ENCODE data around the gene ABHD17A. TPM values are rescaled to one million over a fixed set of nuclear protein-coding genes. Genes with fewer than 3 reads are reported as not detected.
A peak's percentile ranks its signal among the peaks of the same experiment; 100 is the strongest.

The ABHD17A gene
- polyA plus RNA-seq, 1 of the 3 experiments (the other 2 are of a cell fraction): 61.1 TPM

DNA sequence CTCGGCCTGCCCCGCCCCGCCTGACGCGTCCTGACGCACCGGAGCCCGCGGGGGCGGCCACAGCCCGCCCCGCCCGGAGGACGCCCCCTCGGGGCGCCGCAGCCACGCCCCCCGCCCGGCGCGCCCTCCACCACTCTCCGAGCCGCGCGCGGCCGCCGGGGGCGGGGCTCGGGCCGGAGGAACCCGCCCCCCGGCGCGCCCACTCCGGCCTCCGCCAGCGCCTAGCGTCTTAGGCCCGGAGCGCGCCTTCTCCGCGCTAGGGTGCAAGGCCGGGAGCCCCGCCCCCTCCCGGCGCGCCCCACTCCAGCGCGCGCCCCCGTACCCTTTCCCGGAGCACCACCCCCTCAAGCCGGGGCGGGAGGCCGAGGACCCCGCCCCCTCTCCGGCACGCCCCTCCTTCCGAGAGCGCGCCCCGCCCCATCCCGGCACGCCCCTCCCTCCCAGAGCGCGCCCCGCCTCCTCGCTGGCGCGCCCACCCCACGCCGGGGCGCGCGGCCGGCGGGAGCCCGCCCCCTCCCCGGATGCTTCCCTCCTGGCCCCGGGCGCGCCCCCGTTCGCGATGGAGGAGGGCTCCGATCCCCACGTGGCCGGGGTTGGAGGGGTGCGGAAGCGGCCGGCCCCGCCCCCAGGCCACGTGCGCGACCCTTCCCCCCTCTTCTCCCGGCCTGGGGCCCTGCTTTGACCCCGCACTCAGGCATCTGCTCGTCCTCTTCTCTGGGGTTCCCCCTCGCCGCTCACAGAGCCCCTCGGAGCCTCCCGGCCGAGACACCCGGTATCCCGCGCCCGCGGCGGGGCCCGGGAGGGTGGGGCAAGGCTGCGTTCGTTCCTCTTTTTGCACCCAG lies 21.4 kb downstream of the ABHD17A start (continued):
- TF ChIP-seq CHD2 (IDR thresholded peaks at IDR 0.05; ENCODE audit: low read length, partially characterized antibody) (peak; percentile 69), RAD21 (IDR thresholded peaks at IDR 0.05; ENCODE audit: low read length) (no peak), SIN3A (IDR thresholded peaks at IDR 0.05; ENCODE audit: borderline replicate concordance, low read depth, low read length) (peak; percentile 84; the same call in 1 of the 2 replicates)

DNA sequence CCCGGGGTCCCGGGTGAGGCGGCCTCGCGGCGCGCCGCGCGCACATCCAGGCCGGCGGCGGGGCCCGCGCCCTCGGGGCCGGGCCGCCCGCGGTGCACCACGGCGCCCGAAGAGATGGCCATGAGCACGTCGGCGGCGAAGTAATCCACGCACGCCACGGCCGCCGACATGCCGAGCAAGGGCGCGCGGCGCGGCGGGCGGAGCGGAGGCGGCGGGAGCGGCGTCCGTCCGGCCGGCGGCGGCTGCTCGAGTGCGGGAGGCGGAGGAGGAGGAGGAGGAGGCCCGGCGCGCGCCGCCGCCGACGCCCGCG lies 22.0 kb downstream of the ABHD17A start, which contains the start of gene KLF16:
Gene KLF16 (minus strand): TSS at position 252 of the 310 bp plus-strand sequence. CDS start 82 bp downstream, at position 170.
- peak within 1 kb of the TSS; percentile 93 to 94 for H3K27ac ChIP-seq (ENCODE audit: low read depth in 2 of 2, low read length in 1 of 2)
- no peaks in the 10 kb centered on the region for H3K9me2 ChIP-seq
- POLR2A ChIA-PET: no interaction called here
- TF ChIP-seq TEAD4 (IDR thresholded peaks at IDR 0.05; ENCODE audit: borderline replicate concordance, insufficient read depth) (no peak), JUND (IDR thresholded peaks at IDR 0.05) (no peak), EP300 (IDR thresholded peaks at IDR 0.05; ENCODE audit: borderline replicate concordance in 1 of 2, low read depth in 1 of 2, low read length in 1 of 2) (no peak), GATA2 (CRISPR knock-in tag; IDR thresholded peaks at IDR 0.05) (no peak)
- TF ChIP-seq, protein P1, sequence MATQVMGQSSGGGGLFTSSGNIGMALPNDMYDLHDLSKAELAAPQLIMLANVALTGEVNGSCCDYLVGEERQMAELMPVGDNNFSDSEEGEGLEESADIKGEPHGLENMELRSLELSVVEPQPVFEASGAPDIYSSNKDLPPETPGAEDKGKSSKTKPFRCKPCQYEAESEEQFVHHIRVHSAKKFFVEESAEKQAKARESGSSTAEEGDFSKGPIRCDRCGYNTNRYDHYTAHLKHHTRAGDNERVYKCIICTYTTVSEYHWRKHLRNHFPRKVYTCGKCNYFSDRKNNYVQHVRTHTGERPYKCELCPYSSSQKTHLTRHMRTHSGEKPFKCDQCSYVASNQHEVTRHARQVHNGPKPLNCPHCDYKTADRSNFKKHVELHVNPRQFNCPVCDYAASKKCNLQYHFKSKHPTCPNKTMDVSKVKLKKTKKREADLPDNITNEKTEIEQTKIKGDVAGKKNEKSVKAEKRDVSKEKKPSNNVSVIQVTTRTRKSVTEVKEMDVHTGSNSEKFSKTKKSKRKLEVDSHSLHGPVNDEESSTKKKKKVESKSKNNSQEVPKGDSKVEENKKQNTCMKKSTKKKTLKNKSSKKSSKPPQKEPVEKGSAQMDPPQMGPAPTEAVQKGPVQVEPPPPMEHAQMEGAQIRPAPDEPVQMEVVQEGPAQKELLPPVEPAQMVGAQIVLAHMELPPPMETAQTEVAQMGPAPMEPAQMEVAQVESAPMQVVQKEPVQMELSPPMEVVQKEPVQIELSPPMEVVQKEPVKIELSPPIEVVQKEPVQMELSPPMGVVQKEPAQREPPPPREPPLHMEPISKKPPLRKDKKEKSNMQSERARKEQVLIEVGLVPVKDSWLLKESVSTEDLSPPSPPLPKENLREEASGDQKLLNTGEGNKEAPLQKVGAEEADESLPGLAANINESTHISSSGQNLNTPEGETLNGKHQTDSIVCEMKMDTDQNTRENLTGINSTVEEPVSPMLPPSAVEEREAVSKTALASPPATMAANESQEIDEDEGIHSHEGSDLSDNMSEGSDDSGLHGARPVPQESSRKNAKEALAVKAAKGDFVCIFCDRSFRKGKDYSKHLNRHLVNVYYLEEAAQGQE (IDR thresholded peaks at IDR 0.05; ENCODE audit: low read depth, low read length): no peak
- TF ChIP-seq, protein P2, sequence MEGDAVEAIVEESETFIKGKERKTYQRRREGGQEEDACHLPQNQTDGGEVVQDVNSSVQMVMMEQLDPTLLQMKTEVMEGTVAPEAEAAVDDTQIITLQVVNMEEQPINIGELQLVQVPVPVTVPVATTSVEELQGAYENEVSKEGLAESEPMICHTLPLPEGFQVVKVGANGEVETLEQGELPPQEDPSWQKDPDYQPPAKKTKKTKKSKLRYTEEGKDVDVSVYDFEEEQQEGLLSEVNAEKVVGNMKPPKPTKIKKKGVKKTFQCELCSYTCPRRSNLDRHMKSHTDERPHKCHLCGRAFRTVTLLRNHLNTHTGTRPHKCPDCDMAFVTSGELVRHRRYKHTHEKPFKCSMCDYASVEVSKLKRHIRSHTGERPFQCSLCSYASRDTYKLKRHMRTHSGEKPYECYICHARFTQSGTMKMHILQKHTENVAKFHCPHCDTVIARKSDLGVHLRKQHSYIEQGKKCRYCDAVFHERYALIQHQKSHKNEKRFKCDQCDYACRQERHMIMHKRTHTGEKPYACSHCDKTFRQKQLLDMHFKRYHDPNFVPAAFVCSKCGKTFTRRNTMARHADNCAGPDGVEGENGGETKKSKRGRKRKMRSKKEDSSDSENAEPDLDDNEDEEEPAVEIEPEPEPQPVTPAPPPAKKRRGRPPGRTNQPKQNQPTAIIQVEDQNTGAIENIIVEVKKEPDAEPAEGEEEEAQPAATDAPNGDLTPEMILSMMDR (IDR thresholded peaks at IDR 0.05): no peak
- peaks cover 3% of the 10 kb centered on the region for H3F3A ChIP-seq (replicated peaks; ENCODE audit: insufficient read depth)
- peaks cover 66% of the 10 kb centered on the region for H3K79me2 ChIP-seq (ENCODE audit: insufficient read depth)
- H3K4me3 ChIP-seq (ENCODE audit: low read depth in 2 of 2, low read length in 1 of 2): peak within 1 kb of the TSS; percentile 81 to 90
- H3K4me2 ChIP-seq: peak within 1 kb of the TSS; percentile 100
- CTCF ChIA-PET: no interaction called here
- no peak for DNase-seq
- no peaks in the 10 kb centered on the region for H3K27me3 ChIP-seq (ENCODE audit: insufficient read depth)
- H3K9ac ChIP-seq: peak within 1 kb of the TSS; percentile 96
- no peaks in the 10 kb centered on the region for H3K36me3 ChIP-seq (replicated peaks in 1 of 2; ENCODE audit: control insufficient read depth in 1 of 2, insufficient read depth in 2 of 2, low read length in 1 of 2)
- WGBS (ENCODE audit: low lambda C conversion rate): no CpG with 5 or more reads among the region's 63 CpGs
- H3K9me3 ChIP-seq: no peaks in the 10 kb centered on the region
- H4K20me1 ChIP-seq (ENCODE audit: insufficient read depth): peaks cover 43% of the 10 kb centered on the region
- H3K4me1 ChIP-seq (ENCODE audit: control insufficient read depth in 1 of 2, insufficient read depth in 2 of 2, low read depth in 1 of 2, low read length in 1 of 2): peaks cover 18 to 38% of the 10 kb centered on the region in 2 experiments; a peak in 2 of 4 replicates
- H2AFZ ChIP-seq (ENCODE audit: low read depth): peak within 1 kb of the TSS; percentile 62; the same call in 1 of the 2 replicates
